Measurements from ENCODE around the gene SH2D7.

The SH2D7 gene

GRCh38 chr15:78140292-78140691 lies 47.9 kb downstream of the SH2D7 start:
- H3K9me2 ChIP-seq (ENCODE audit: low read depth, low read length): no peaks in the 10 kb centered on the region
- H3K79me2 ChIP-seq (ENCODE audit: insufficient read depth, low read length): no peaks in the 10 kb centered on the region
- H3K4me1 ChIP-seq (ENCODE audit: insufficient read depth, low read length, severe bottlenecking): no peaks in the 10 kb centered on the region
- no peaks in the 10 kb centered on the region for H3K27me3 ChIP-seq (ENCODE audit: insufficient read depth, low read length)
- no peak overlapping the region for H3K4me3 ChIP-seq (ENCODE audit: low read depth, low read length, poor library complexity, severe bottlenecking)
- H3K27ac ChIP-seq (ENCODE audit: low read depth, low read length, poor library complexity, severe bottlenecking): no peak overlapping the region
- no peaks in the 10 kb centered on the region for H4K20me1 ChIP-seq (ENCODE audit: insufficient read depth, low read length)
- TF ChIP-seq CTCF (IDR thresholded peaks at IDR 0.05; ENCODE audit: low read length) (no peak), EZH2 (IDR thresholded peaks at IDR 0.05; ENCODE audit: borderline replicate concordance, low read length) (no peak)
- H3K36me3 ChIP-seq (ENCODE audit: insufficient read depth, low read length): no peaks in the 10 kb centered on the region
- H3F3A ChIP-seq (ENCODE audit: insufficient read depth, low read length): no peaks in the 10 kb centered on the region
- no peak overlapping the region for H2AFZ ChIP-seq (ENCODE audit: low read length)
- no peak overlapping the region for H3K4me2 ChIP-seq (ENCODE audit: low read length)
- H3K9me3 ChIP-seq (ENCODE audit: low read length): no peaks in the 10 kb centered on the region
- no peak overlapping the region for H3K9ac ChIP-seq (ENCODE audit: low read length)

GRCh38 chr15:78142332-78142731 lies 50.0 kb downstream of the SH2D7 start:
- Histone ChIP-seq H2AFZ (ENCODE audit: low read length) (no peak overlapping the region), H3K36me3 (ENCODE audit: insufficient read depth, low read length) (no peaks in the 10 kb centered on the region), H3K4me1 (ENCODE audit: insufficient read depth, low read length, severe bottlenecking) (no peaks in the 10 kb centered on the region), H4K20me1 (ENCODE audit: insufficient read depth, low read length) (no peaks in the 10 kb centered on the region), H3F3A (ENCODE audit: insufficient read depth, low read length) (no peaks in the 10 kb centered on the region), H3K27ac (ENCODE audit: low read depth, low read length, poor library complexity, severe bottlenecking) (no peak overlapping the region), H3K27me3 (ENCODE audit: insufficient read depth, low read length) (no peaks in the 10 kb centered on the region), H3K9me3 (ENCODE audit: low read length) (no peaks in the 10 kb centered on the region), H3K9ac (ENCODE audit: low read length) (no peak overlapping the region), H3K79me2 (ENCODE audit: insufficient read depth, low read length) (no peaks in the 10 kb centered on the region), H3K9me2 (ENCODE audit: low read depth, low read length) (no peaks in the 10 kb centered on the region), H3K4me3 (ENCODE audit: low read depth, low read length, poor library complexity, severe bottlenecking) (no peak overlapping the region), H3K4me2 (ENCODE audit: low read length) (no peak overlapping the region)
- TF ChIP-seq CTCF (IDR thresholded peaks at IDR 0.05; ENCODE audit: low read length) (no peak), EZH2 (IDR thresholded peaks at IDR 0.05; ENCODE audit: borderline replicate concordance, low read length) (no peak)

GRCh38 chr15:78146425-78147154 lies 54.2 kb downstream of the SH2D7 start:
- Histone ChIP-seq H2AFZ (ENCODE audit: low read length) (no peak overlapping the region), H3K9me3 (ENCODE audit: low read length) (no peaks in the 10 kb centered on the region), H4K20me1 (ENCODE audit: insufficient read depth, low read length) (no peaks in the 10 kb centered on the region), H3K36me3 (ENCODE audit: insufficient read depth, low read length) (no peaks in the 10 kb centered on the region), H3F3A (ENCODE audit: insufficient read depth, low read length) (no peaks in the 10 kb centered on the region), H3K79me2 (ENCODE audit: insufficient read depth, low read length) (peaks cover 16% of the 10 kb centered on the region), H3K4me3 (ENCODE audit: low read depth, low read length, poor library complexity, severe bottlenecking) (no peak overlapping the region), H3K27me3 (ENCODE audit: insufficient read depth, low read length) (no peaks in the 10 kb centered on the region), H3K4me1 (ENCODE audit: insufficient read depth, low read length, severe bottlenecking) (peaks cover 22% of the 10 kb centered on the region), H3K27ac (ENCODE audit: low read depth, low read length, poor library complexity, severe bottlenecking) (no peak overlapping the region), H3K9me2 (ENCODE audit: low read depth, low read length) (no peaks in the 10 kb centered on the region), H3K4me2 (ENCODE audit: low read length) (no peak overlapping the region), H3K9ac (ENCODE audit: low read length) (no peak overlapping the region)
- TF ChIP-seq EZH2 (IDR thresholded peaks at IDR 0.05; ENCODE audit: borderline replicate concordance, low read length) (no peak), CTCF (IDR thresholded peaks at IDR 0.05; ENCODE audit: low read length) (no peak)

Measured in OCI-LY1 (cell line).